GM13976 (cell line): ENCODE measurements around the gene SLC17A1.

Experiments
- DNase-seq: peaks from one replicate; pipeline ENCODE4 v3.0.0; 2012; ENCODE audit warnings: low spot score
- in situ Hi-C: fragments of 300-500 bp; cut with MboI; formaldehyde crosslinking; loops from one replicate; pipeline ENCODE4 v1.12.0; 2022; ENCODE audit warnings: low sequenced_read_pairs, mixed read lengths, inconsistent platforms; ENCODE audit not compliant: unreplicated experiment
- TF ChIP-seq, protein P1 (sequence below): IDR thresholded peaks from 2 replicates; pipeline ENCODE4 v1.5.1; 2012; ENCODE audit warnings: borderline replicate concordance, mild to moderate bottlenecking; ENCODE audit not compliant: insufficient read depth; ENCODE audit errors: extremely low read depth, missing control alignments, control extremely low read depth

The SLC17A1 gene

DNA sequence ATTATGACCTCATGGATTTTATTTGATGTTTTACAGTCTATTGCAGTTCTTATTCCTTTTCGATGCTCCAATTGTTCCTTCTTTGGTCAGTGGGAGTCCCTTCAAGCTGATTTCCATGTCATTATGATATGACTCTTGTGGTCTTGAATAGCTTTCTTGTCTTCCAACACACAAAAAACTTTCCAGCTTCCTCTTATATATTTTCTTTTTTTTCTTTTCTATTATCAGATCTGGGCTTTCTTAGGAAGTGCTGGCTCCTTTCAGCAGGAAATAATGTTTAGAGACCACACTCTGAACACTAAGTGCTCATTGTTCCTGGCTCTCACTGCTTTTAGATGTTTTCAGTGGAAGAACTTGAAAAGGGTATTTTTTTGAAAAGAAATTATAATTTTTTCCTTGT lies 3.1 kb upstream of the SLC17A1 start:
- in situ Hi-C loops = no loop called here
- TF ChIP-seq, protein P1, sequence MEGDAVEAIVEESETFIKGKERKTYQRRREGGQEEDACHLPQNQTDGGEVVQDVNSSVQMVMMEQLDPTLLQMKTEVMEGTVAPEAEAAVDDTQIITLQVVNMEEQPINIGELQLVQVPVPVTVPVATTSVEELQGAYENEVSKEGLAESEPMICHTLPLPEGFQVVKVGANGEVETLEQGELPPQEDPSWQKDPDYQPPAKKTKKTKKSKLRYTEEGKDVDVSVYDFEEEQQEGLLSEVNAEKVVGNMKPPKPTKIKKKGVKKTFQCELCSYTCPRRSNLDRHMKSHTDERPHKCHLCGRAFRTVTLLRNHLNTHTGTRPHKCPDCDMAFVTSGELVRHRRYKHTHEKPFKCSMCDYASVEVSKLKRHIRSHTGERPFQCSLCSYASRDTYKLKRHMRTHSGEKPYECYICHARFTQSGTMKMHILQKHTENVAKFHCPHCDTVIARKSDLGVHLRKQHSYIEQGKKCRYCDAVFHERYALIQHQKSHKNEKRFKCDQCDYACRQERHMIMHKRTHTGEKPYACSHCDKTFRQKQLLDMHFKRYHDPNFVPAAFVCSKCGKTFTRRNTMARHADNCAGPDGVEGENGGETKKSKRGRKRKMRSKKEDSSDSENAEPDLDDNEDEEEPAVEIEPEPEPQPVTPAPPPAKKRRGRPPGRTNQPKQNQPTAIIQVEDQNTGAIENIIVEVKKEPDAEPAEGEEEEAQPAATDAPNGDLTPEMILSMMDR = no peak
- no peak for DNase-seq

DNA sequence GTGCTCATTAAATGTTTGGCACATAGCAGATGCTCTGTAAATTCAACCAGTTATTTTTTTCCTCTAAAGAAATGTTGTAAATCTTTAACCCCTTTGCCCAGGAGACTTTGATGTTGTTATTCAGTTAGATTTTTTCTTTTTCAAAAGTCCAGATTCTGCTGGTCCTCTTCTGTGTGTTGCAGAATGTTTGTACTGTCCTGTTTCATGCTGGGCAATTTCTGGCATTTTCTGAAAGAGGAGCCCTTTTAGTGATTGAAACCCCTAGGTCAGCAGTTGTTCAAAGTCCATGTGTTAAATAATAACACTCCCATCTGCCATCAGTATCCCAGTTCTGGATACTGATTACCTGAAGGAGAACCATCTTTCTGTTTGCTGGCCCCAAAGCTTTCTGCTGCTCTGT lies 1.3 kb upstream of the SLC17A1 start:
- in situ Hi-C loops = no loop called here
- TF ChIP-seq, protein P1 = no peak

DNA sequence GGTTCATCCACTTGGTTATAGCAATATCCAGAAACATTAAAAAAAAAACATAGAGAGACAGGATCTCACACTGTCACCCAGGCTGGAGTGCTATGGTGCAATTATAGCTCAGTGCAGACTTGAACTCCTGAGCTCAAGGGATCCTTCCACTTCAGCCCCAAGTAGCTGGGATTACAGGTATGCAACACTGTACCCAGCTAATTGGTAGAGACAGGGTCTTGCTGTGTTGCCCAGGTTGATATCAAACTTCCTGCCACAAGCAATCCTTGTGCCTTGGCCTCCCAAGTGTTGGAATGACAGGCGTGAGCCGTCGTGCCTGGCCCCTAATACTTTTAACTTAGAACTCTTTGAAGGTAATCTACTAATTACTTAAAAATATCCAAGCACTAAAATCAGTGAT lies 818 bp upstream of the SLC17A1 start:
- in situ Hi-C loops = no loop called here
- DNase-seq = no peak
- TF ChIP-seq, protein P1 = no peak

More for the DNA sequence above, 1.3 kb upstream of the SLC17A1 start:
- no peak for DNase-seq

DNA sequence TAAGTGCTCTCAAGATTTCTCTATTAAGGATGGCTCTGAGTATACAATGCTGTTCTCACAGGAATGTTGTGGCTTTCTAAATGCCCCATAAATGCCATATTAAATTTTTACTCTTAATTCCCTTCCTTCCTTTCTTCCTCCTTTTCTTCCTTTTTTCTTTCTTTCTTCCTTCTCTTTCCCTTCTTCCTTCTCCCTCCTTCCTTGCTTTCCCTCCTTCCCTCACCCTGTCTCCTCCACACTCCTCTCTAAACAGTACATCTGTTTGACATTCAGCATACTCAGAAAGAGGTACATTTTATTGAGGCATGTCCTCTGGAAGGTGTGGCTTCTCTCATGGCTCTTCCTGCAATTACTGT lies 433 bp upstream of the SLC17A1 start:
- TF ChIP-seq, protein P1 = no peak
- no peak for DNase-seq
- in situ Hi-C loops = no loop called here

DNA sequence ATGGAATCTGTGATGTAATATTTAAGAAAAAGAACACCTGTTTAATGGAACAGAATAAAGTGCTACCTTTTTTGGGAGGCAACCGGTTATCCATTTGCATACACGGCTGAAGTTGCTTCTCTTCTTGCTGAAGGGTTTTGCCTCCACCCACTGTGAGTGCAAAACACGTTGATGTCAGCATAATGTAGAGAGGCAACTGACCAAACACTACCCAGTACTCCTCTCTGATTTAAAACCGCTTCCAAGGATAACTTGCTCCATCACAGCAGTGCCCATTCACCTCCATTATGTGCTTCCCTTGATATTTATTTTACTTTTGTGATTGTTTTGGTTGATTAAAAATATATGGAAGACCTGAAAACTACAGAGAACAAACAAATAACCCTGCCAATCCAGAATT lies 1.4 kb downstream of the SLC17A1 start:
- TF ChIP-seq, protein P1 = no peak
- in situ Hi-C loops = no loop called here
- no peak for DNase-seq

DNA sequence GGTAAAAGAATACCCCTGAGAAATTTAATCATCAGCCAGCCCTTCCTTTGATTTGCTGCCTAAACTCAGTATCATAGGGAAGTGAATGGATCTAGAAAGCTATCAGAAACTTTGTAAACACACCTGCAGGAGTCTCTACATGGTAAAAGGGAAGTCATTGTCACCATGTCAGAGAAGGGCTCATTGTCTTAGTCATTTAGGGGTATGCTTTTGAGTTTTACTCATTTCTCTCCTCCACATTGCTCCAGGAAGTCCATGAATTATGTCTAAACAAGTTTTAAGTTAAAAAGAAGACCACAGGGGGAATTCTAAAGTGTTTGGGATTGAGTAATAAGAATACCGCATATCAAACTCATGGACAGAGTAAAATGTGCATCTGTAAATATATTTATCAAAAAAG lies 2.5 kb downstream of the SLC17A1 start:
- in situ Hi-C loops = no loop called here
- DNase-seq = peak; percentile 18
- TF ChIP-seq, protein P1 = no peak

DNA sequence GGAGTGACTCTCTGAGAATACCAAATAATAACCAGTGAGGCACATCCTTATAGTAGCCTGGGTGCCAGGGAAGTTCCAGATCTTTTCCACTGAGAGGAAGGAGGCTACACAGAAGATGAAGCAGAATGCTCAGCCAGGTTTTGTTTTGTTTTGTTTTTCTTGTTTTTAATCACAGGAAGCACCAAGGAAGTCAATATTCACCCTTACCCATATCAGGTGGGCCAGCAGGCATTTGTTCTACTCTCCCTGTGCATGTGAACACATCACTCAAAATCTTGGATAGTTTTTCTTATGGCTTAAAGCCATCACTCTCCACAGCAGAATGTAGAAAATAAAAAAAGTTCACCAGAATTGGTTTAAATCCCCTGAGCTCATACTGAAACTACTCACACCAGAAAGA lies 10.5 kb downstream of the SLC17A1 start:
- TF ChIP-seq, protein P1 = no peak
- no peak for DNase-seq
- in situ Hi-C loops = no loop called here
